NCI-H526 (cell line): ENCODE measurements around the gene SEMA5B.

Source experiments
- DNase-seq, 2 experiments: peaks; one replicate each; lab custom pipeline; 2025; lab: John Stamatoyannopoulos, UW

The SEMA5B gene

GRCh38 chr3:122942937-122943827 lies 84.4 kb downstream of the SEMA5B start:
- DNase-seq: peak; percentile 50 to 86

- DNase-seq: no peak
Measured at GRCh38 chr3:122942239-122942638, 85.3 kb downstream of the SEMA5B start.

- no peak for DNase-seq
Measured at GRCh38 chr3:122941228-122942206, 86.0 kb downstream of the SEMA5B start.

DNA sequence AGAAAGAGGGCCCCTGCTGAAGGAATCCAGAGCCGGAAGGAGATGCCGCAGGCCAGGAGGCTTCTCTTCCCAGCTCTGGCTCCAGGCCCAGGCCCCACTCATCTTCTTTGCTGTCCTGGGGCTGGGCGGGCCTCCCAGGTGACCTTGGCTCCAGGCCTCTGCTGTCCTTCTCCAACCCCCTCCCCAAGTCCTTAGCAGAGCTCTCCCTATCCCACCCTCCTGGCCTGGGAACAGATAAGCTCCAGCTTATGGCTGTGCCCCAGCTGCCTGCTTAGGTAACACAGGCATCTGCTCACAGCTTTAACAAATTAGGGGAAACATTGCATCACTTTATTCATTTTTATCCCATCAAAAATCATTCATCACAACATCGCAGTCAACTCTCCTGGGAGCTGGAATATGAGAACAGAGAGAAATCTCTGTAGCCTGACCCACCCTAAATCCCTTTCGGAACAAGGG lies 86.9 kb downstream of the SEMA5B start:
- no peak for DNase-seq

- no peak for DNase-seq
Measured at GRCh38 chr3:122938783-122939425, 88.7 kb downstream of the SEMA5B start.

- no peak for DNase-seq
Measured at GRCh38 chr3:122937745-122938144, 89.8 kb downstream of the SEMA5B start.

- DNase-seq: no peak
Measured at GRCh38 chr3:122936986-122937385, 90.6 kb downstream of the SEMA5B start.

- peak in 1 of 2 experiments; percentile 41 for DNase-seq
Measured at GRCh38 chr3:122936335-122936734, 91.2 kb downstream of the SEMA5B start.

- no peak for DNase-seq
Measured at GRCh38 chr3:122934251-122934650, 93.3 kb downstream of the SEMA5B start.

DNA sequence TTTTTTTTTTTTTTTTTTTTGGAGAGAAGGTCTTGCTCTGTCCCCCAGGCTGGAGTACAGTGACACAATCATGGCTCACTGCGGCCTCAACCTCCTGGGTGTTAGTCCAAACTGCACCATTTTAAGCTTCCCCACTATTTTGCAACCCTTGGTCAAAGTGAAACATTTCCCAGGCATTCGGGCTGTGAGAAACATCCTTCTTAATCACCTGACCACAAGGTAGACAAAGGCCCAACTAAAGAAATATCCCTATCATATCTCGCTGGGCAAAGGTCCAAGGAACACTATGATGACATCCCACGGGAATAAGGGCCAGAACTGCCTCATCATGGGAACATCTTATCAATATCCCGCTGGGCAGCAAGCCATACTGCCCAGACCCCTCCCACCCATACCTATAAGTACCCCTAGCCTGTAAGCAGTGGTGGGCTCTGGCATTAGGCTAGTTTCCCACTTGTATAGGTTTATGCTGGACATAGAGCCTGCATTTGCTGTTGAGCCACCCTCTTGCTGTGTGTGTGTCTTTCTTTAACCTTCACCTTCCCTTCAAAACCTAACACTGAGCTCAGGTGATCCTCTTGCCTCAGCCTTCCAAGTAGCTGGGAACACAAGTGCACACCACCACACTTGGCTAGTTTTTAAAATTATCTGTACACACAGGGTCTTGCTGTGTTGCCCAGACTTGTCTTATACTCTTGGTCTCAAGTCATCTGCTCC lies 95.2 kb downstream of the SEMA5B start:
- no peak for DNase-seq

DNA sequence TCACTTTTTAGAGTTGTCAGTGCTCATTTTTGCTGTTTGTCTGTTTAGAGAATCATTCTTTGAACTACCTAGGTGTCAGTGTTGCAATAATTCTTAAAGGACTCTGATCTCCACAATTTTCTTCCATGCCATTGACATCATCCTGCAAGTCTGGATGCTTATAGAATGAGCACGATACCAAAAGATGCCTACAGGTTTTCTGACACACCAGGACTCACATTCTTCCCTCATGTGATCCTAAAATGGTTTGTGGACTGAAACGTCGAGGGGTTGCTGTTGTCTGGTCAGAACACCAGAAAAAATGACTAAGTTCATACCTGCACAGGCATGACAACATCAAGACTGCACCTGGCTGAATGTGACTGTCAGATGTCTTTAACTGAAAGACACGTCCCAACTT lies 95.9 kb downstream of the SEMA5B start:
- no peak for DNase-seq

- DNase-seq: no peak
Measured at GRCh38 chr3:122930063-122930997, 97.2 kb downstream of the SEMA5B start.

GRCh38 chr3:122929188-122930062 lies 98.1 kb downstream of the SEMA5B start:
- DNase-seq: peak in 1 of 2 experiments; percentile 19

DNA sequence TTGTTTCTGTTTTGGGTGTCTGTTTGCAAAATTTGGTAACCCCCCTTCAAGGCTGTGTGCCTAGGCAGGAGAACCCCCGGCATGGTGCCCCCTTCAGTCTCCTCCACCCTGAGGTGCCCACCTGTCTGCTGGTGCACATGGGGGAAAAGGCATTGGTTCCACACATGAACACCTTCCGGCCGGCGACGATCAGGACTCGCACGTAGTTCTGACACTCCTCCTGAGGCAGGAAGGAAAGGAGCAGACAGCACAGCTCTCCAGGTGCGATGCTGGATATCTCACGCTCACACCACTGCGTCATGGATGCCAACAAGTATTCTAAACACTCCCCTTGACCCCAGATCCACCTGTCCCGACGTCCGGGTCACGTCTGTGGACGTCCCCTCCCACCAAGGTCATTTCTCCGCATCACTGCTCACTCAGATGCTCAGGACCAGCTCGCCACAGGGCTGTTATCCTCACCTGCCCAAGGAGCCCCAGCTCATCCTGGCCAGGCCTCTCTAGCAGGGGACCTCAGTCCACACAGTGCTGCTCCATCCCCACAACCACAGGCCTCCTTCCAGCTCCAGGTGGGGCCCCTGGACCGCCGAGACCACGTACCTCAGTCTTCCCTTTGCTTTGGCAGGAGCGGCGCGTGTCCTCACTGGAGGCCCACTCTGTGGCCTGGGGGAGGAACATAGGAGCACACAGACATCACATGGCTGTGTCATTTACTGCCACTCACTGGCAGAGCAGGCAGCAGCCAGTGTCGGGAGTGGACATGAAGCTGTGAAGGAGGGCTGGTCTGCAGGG lies 99.0 kb downstream of the SEMA5B start:
- no peak for DNase-seq

DNA sequence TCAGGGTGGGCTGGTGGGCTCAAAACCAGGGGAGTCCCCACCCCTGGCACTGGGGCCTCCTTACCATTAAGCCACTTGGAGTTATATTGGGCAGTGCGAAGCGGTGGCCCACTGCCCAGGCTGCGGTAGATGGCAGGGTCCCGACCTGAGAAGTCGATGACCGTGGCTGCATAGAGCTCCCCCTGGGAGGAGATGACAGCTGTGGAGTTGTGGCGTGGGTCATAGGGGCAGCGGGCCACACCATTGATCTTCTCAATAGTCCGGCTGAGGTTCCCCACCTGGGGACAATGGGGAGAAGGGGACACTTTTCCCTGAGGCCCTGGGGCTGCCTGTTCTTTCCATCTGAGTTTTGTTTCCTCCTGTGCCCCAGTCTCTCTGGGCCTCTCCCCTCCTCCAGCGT lies 99.8 kb downstream of the SEMA5B start:
- no peak for DNase-seq

- DNase-seq: no peak
Measured at GRCh38 chr3:122926811-122927210, 100.8 kb downstream of the SEMA5B start.

GRCh38 chr3:122926322-122926721 lies 101.2 kb downstream of the SEMA5B start:
- no peak for DNase-seq

GRCh38 chr3:122925756-122926155 lies 101.8 kb downstream of the SEMA5B start:
- no peak for DNase-seq
